HG03469 (cell line): ENCODE measurements around the gene SHISA6.

Source experiments
- ATAC-seq: cut with Tn5 transposase; IDR thresholded peaks from one replicate; pipeline ENCODE4 v1.9.1; 2021; ENCODE audit warnings: mild to moderate bottlenecking, moderate library complexity, moderate number of reproducible peaks; ENCODE audit not compliant: unreplicated experiment

Gene SHISA6

GRCh38 chr17:11264183-11264871 lies 23.3 kb downstream of the SHISA6 start:
- no peak for ATAC-seq

- ATAC-seq: no peak
Observed at GRCh38 chr17:11267999-11268575, 27.1 kb downstream of the SHISA6 start.

DNA sequence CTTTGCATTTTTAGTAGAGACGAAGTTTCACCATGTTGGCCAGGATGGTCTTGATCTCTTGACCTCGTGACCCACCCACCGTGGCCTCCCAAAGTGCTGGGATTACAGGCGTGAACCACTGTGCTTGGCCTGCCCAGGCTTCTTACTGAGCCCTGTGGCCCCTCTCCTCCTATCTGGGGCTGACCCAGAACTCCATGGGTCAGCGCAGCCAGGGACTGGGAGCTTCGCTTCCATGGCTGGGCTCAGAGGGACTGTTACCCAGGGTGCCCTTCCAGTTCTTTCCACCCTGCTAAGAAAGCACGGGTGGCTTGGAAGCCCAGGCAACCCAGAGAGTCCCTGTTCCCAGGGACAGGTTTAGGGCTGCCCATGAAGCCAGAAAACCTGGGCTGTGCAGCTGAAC lies 28.2 kb downstream of the SHISA6 start:
- ATAC-seq: no peak

- no peak for ATAC-seq
Observed at GRCh38 chr17:11272191-11272590, 31.2 kb downstream of the SHISA6 start.

DNA sequence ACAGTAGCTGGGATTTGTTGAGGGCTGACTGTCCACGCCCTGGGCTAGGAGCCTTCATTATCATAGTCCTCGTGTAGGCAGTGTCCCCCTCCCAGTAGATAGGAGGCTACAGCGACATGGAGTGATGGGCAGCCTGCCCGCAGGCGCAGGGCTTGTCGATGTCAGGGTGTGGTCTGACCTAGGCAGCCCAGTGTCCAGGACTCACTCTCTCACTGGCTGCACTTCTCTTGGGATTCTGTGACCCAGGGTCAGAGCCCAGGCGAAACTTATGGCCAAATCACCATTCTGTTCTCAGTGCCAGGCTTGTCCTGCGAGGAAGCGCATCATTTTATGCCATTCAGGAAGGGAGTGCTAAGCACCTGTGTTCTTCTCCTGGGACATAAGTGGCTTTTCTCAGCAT lies 32.6 kb downstream of the SHISA6 start:
- no peak for ATAC-seq

- no peak for ATAC-seq
Observed at GRCh38 chr17:11274106-11274505, 33.1 kb downstream of the SHISA6 start.

GRCh38 chr17:11276486-11276885 lies 35.5 kb downstream of the SHISA6 start:
- ATAC-seq: no peak

DNA sequence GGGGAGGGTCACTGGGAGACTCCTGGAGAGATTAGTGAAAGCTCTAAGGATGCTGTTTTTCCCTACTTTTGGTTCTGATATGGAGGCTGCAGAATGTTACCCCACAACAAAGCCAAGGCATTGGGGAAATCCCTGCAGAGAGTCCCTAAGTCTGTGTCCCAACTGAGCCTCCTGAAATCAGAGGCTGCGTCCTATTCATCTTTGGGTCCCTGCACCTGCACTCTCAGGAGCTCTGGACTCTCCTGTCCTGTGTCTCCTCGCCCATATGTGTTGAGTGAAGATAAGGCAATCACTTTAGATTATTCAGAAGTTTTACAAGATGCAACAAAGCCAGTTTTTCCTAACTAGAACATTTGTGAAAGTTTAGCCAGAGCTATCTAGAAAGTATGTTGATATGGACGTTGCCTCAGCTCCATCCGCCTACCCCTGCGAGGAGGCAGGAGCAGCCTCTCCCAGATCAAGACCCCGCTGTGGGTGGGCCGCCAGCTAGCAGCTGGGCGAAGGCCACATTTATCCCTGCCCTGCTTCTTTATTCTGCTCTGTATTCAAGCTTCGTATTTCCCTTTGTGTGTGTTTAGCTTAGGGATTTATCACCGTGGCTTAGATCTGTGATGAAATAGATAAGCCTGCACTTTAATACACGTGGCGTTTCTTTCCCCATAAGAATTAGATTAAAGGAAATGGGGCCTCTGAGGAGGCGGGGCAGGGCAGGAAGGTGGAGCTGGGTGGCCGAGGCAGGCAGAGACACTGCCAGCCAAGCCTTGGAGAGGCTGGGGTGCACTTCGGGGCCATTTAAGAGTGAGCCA lies 37.4 kb downstream of the SHISA6 start:
- ATAC-seq: no peak

DNA sequence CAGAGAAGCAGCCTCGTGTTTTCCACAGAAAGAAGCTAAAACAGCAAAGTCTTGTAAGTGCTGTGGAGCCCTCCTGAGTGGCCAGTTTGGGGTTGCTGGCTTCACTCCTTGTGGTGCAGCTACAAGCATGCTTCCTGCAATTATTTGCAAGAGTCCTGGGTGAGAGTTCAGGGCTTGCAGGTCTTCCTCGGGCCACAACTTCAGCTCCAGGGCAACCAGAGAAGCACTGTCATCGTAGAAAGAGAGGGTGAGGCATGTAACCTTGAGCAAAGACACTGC lies 37.9 kb downstream of the SHISA6 start:
- no peak for ATAC-seq

DNA sequence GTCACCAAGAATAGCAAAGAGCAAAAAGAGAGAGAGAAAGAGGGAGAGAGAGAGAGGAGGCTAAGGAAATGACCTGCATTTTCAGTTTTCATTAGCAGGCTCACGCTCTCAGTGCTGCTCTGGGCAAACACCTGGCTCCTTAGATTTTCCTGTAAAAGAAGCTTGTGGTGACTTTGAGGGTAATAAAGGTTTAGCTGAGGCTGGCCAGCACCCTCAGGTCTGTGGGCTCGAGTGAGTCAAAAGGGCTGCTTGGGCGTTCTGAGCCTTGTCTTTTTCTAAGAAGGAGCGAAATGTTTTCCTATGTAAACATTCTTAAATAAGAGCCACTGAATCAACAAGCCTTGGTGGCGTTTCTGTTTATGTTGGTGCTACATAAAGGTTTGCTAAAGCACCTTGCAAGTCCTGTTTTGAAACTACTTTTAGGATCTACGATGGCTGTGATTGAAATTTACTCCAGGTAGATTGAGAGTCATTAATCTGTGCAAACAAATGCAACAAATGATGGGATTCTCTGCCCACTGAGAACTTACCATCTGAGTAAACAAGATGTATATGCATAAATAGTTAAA lies 38.8 kb downstream of the SHISA6 start:
- no peak for ATAC-seq

GRCh38 chr17:11282586-11282985 lies 41.6 kb downstream of the SHISA6 start:
- ATAC-seq: no peak

DNA sequence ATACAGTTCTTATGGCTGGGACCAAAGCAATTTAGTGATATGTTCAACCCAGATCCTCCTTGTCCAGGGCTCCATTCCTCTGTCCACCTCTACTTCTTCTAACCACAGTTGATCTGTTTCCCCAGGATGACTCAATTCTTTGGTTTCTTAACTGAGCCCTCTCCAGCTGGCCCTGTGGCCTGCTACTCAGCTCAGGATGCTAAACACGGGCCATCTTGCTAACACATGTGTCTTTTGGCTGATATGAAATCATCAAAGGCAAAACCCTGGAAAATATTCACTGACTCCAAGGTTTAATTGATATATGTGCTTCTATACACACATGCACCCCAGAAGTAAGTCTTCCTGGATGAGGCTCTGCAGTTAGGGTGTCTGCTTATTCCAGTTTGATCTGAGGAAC lies 43.8 kb downstream of the SHISA6 start:
- ATAC-seq: no peak

- no peak for ATAC-seq
Observed at GRCh38 chr17:11285946-11286345, 44.9 kb downstream of the SHISA6 start.

DNA sequence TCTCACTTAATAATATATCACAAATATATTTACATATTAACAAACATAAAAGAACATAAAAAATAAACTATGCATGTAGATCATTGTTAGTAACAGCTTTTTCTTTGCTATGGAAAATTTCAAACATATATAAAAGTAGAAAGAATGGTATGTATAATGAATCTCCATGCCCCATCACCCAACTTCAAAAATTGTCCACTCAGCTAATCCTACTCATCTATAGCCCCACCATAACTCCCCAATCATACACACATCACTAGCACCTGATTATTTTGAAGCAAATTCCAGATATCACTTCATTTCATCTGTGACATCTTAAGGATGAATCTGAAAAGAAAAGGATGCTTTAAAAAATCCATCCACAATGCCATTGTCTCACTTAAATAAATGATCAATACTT lies 46.8 kb downstream of the SHISA6 start:
- no peak for ATAC-seq

- no peak for ATAC-seq
Observed at GRCh38 chr17:11290814-11291213, 49.8 kb downstream of the SHISA6 start.

DNA sequence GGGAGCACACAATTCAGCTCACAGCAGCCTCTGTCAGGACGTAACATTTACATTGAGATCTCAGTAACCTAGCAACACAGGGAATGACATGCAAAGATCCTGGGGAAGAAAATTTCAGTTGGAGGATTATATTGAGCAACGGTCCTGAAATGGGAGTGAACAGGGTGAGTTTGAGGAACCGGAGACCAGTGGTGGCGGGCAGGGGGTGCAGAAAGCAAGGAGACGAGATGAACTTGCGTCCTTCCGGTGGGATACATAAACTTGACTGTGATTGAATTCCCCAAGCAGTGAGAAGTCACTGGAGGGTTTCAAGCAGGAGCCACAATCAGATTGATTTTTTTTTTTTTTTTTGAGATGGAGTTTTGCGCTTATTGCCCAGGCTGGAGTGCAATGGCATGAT lies 51.5 kb downstream of the SHISA6 start:
- ATAC-seq: no peak

DNA sequence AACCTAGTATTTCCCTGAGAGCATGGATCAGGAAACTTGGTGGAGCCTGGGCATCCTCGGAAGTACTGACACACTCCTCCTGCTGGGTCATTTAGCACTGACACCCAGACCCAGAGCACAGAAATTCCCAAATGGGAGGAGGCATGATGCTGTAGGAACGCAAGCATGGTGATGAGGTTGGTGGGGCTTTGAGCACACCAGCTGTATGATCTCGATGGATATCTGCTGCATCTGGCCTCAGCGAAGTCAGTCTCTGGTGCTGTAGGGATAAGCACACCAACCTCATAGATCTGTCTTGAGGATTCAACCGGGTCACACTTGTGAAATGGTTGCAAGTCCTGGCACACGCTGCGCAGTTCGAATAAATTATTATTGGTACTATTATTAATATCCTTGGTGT lies 52.5 kb downstream of the SHISA6 start:
- ATAC-seq: no peak

DNA sequence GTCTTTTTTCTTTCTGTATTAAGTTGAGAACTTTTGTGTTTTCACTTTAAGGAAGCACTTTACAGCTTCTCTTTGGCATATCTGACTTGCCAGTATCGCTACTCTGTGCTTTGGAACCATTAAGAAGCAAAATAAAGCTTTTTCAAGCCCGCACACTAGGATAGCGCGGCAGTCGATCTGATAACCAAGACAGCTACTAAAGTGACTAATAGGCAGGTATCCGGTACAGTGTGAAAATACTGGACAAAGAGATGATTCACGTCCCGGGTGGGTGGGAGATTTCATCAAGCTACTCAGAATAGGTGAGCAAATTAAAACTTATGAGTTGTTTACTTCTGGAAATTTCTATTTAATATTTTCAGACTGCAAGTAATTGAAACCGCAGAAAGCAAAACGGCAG lies 53.8 kb downstream of the SHISA6 start:
- no peak for ATAC-seq

DNA sequence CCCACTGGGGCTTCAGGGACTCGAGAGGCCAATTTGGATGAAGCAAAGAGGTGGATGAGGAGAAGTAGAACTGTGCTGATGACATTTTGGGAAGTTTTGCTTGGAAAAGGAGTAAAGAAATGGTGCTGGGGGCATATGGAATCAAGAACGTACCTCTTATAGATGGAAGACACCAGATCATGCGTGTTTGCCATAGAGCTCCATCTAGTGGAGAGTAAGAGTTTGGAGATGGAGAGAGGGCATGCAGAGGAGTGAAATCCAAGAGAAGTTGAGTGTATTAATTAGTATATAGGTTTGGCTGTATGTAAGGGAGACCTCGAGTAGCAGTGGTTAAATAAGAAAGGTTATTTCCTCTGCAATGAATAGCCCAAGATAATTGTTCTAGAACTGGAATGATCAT lies 56.0 kb downstream of the SHISA6 start:
- ATAC-seq: no peak

- ATAC-seq: no peak
Observed at GRCh38 chr17:11298401-11298800, 57.4 kb downstream of the SHISA6 start.

- no peak for ATAC-seq
Observed at GRCh38 chr17:11300201-11300600, 59.2 kb downstream of the SHISA6 start.

DNA sequence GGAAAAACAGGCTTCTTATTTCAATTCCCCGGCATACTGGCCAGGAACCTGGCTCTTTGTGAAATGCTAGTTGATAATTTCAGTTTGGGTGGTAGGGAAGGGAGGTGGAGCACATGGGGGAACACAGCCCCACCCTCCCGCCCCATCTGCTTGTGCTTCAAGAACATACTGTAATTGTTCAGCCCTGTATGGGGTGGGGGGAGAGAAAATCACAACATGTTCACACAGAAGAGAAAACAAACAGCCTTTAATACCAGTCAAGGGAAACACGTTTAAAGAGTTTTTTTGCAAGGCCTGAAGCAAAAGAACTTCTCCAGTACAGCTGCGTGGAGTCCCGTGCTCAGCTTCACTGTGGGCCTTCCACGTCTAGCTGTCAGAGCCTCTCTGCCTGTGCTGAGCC lies 59.7 kb downstream of the SHISA6 start:
- no peak for ATAC-seq
